ENCODE results near the gene RAB35. TPM values are rescaled to one million over a fixed set of nuclear protein-coding genes. Genes with fewer than 3 reads are reported as not detected.

Gene RAB35
- total RNA-seq, 4 donors from 2014 or later: 31.5 to 39.5 (median 33.8) TPM

GRCh38 chr12:120157678-120158077, 41.1 kb upstream of the RAB35 start:
- TF ChIP-seq, protein P1, sequence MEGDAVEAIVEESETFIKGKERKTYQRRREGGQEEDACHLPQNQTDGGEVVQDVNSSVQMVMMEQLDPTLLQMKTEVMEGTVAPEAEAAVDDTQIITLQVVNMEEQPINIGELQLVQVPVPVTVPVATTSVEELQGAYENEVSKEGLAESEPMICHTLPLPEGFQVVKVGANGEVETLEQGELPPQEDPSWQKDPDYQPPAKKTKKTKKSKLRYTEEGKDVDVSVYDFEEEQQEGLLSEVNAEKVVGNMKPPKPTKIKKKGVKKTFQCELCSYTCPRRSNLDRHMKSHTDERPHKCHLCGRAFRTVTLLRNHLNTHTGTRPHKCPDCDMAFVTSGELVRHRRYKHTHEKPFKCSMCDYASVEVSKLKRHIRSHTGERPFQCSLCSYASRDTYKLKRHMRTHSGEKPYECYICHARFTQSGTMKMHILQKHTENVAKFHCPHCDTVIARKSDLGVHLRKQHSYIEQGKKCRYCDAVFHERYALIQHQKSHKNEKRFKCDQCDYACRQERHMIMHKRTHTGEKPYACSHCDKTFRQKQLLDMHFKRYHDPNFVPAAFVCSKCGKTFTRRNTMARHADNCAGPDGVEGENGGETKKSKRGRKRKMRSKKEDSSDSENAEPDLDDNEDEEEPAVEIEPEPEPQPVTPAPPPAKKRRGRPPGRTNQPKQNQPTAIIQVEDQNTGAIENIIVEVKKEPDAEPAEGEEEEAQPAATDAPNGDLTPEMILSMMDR (IDR thresholded peaks at IDR 0.05): no peak
- no peak for TF ChIP-seq POLR2A (IDR thresholded peaks at IDR 0.05)
- 82% methylated on average over 11 of the region's 11 CpGs for WGBS, 2 donors
- DNase-seq (ENCODE audit: low spot score in 2 of 2): no peak

GRCh38 chr12:120156315-120157259, 40.0 kb upstream of the RAB35 start:
- DNase-seq (ENCODE audit: low spot score in 2 of 2): no peak

More at GRCh38 chr12:120157678-120158077, 41.1 kb upstream of the RAB35 start:
- no peak overlapping the region for H3K4me3 ChIP-seq (ENCODE audit: low read depth, poor library complexity, severe bottlenecking)
- intact Hi-C loops (cut with DNase I; ENCODE audit: low total_unique reads): no loop called here

GRCh38 chr12:120155072-120155471, 38.5 kb upstream of the RAB35 start:
- H3K4me3 ChIP-seq (ENCODE audit: low read depth, poor library complexity, severe bottlenecking): no peak overlapping the region
- intact Hi-C loops (cut with DNase I; ENCODE audit: low total_unique reads): no loop called here
- no peak for DNase-seq (ENCODE audit: low spot score in 2 of 2)
- no peak for TF ChIP-seq POLR2A (IDR thresholded peaks at IDR 0.05)
- TF ChIP-seq, protein P1 (IDR thresholded peaks at IDR 0.05): no peak
- 94 to 98% methylated on average over 15 of the region's 15 CpGs for WGBS, 2 donors

More at GRCh38 chr12:120156315-120157259, 40.0 kb upstream of the RAB35 start:
- intact Hi-C loops (cut with DNase I; ENCODE audit: low total_unique reads): no loop called here
- TF ChIP-seq POLR2A (IDR thresholded peaks at IDR 0.05): no peak
- TF ChIP-seq, protein P1 (IDR thresholded peaks at IDR 0.05): no peak
- 91 to 93% methylated on average over 20 to 22 of the region's 22 CpGs for WGBS, 2 donors
- H3K4me3 ChIP-seq (ENCODE audit: low read depth, poor library complexity, severe bottlenecking): no peak overlapping the region

- H3K4me3 ChIP-seq (ENCODE audit: low read depth, poor library complexity, severe bottlenecking): no peak overlapping the region
- TF ChIP-seq, protein P1 (IDR thresholded peaks at IDR 0.05): no peak
- TF ChIP-seq POLR2A (IDR thresholded peaks at IDR 0.05): no peak
- intact Hi-C loops (cut with DNase I; ENCODE audit: low total_unique reads): no loop called here
- DNase-seq (ENCODE audit: low spot score in 2 of 2): no peak
- WGBS, 2 donors: 91 to 96% methylated on average over 22 of the region's 22 CpGs
Observed at GRCh38 chr12:120150919-120151525, 34.5 kb upstream of the RAB35 start.

GRCh38 chr12:120148011-120148410, 31.5 kb upstream of the RAB35 start:
- intact Hi-C loops (cut with DNase I; ENCODE audit: low total_unique reads): no loop called here
- DNase-seq (ENCODE audit: low spot score in 2 of 2): no peak
- 98 to 99% methylated on average over 11 of the region's 11 CpGs for WGBS, 2 donors
- TF ChIP-seq, protein P1 (IDR thresholded peaks at IDR 0.05): no peak
- no peak for TF ChIP-seq POLR2A (IDR thresholded peaks at IDR 0.05)
- H3K4me3 ChIP-seq (ENCODE audit: low read depth, poor library complexity, severe bottlenecking): no peak overlapping the region

All from lower leg skin (tissue), 4 donors.